Tibial artery (tissue), 4 donors: ENCODE data around the gene RAB7B.

ENCODE experiments used
- DNase-seq, 2 donors: peaks; one replicate each; pipeline ENCODE4 v3.0.0-alpha.2; 2019
- H3K27ac ChIP-seq, 2 donors: fragments of 200-600 bp; sonication (generic) in 1 of 2; 1 replicate in 1 of 2; 2 replicates in 1 of 2; pipeline ENCODE4 v1.5.1; 2018 to 2019; ENCODE audit warnings: mild to moderate bottlenecking in 1 of 2
- H3K27me3 ChIP-seq, 2 donors: fragments of 200-600 bp; sonication (generic) in 1 of 2; one replicate each; pipeline versions ENCODE4 v1.5.1 to v1.6.0; 2016 to 2019
- H3K36me3 ChIP-seq, 3 donors: fragments of 200-600 bp; sonication (generic) in 2 of 3; one replicate each; pipeline ENCODE4 v1.5.1; 2016 to 2019; ENCODE audit warnings: mild to moderate bottlenecking in 2 of 3
- H3K4me1 ChIP-seq, 4 donors: fragments of 200-600 bp; sonication (generic) in 2 of 4; 1 replicate in 3 of 4; 2 replicates in 1 of 4; pipeline ENCODE4 v1.5.1; 2016 to 2019
- H3K4me3 ChIP-seq, 2 donors: fragments of 200-600 bp; sonication (generic) in 1 of 2; 1 replicate in 1 of 2; 2 replicates in 1 of 2; pipeline ENCODE4 v1.5.1; 2018 to 2019; ENCODE audit warnings: mild to moderate bottlenecking in 2 of 2
- H3K9me3 ChIP-seq, 3 donors: fragments of 200-600 bp; sonication (generic) in 1 of 3; one replicate each; pipeline ENCODE4 v1.5.1; 2016 to 2019
- CTCF ChIP-seq, 2 experiments: fragments of 200-600 bp in 1 of 2; fragments of 450-650 bp in 1 of 2; IDR thresholded peaks; one replicate each; pipeline ENCODE4 v1.5.1; 2017 to 2019; ENCODE audit warnings: antibody characterized with exemption in 2 of 2, mild to moderate bottlenecking in 1 of 2, moderate library complexity in 1 of 2
- intact Hi-C: fragments of 100-400 bp; cut with DNase I; formaldehyde crosslinking; loops from one replicate; pipeline ENCODE4 v1.15.0; 2023; ENCODE audit warnings: low total_unique reads

The RAB7B gene

GRCh38 chr1:205965036-205965884 lies 37.9 kb downstream of the RAB7B start:
- DNase-seq: no peak
- intact Hi-C loops: no loop called here
- Histone ChIP-seq H3K27me3 (peaks cover 0 to 3% of the 10 kb centered on the region in 2 donors), H3K36me3 (no peaks in the 10 kb centered on the region), H3K4me3 (no peak overlapping the region), H3K27ac (no peak overlapping the region), H3K4me1 (peaks cover 0 to 19% (median 10%) of the 10 kb centered on the region in 4 donors), H3K9me3 (no peaks in the 10 kb centered on the region)
- TF ChIP-seq CTCF (IDR thresholded peaks at IDR 0.05): no peak

GRCh38 chr1:205963352-205964155 lies 39.6 kb downstream of the RAB7B start:
- H3K27ac ChIP-seq: no peak overlapping the region
- H3K9me3 ChIP-seq: no peaks in the 10 kb centered on the region
- peaks cover 0 to 3% of the 10 kb centered on the region in 2 donors for H3K27me3 ChIP-seq
- H3K4me1 ChIP-seq: peaks cover 0 to 19% (median 10%) of the 10 kb centered on the region in 4 donors
- no peak for DNase-seq
- no peaks in the 10 kb centered on the region for H3K36me3 ChIP-seq
- intact Hi-C loops: no loop called here
- H3K4me3 ChIP-seq: no peak overlapping the region
- TF ChIP-seq CTCF (IDR thresholded peaks at IDR 0.05): no peak

GRCh38 chr1:205962821-205963221 lies 40.4 kb downstream of the RAB7B start:
- TF ChIP-seq CTCF (IDR thresholded peaks at IDR 0.05): no peak
- intact Hi-C loops: no loop called here
- no peaks in the 10 kb centered on the region for H3K36me3 ChIP-seq
- no peaks in the 10 kb centered on the region for H3K9me3 ChIP-seq
- no peak overlapping the region for H3K27ac ChIP-seq
- H3K27me3 ChIP-seq: peaks cover 0 to 3% of the 10 kb centered on the region in 2 donors
- DNase-seq: no peak
- no peak overlapping the region for H3K4me3 ChIP-seq
- H3K4me1 ChIP-seq: peaks cover 0 to 19% (median 10%) of the 10 kb centered on the region in 4 donors

- H3K27me3 ChIP-seq: peaks cover 0 to 3% of the 10 kb centered on the region in 2 donors
- intact Hi-C loops: no loop called here
- no peak for TF ChIP-seq CTCF (IDR thresholded peaks at IDR 0.05)
- H3K36me3 ChIP-seq: no peaks in the 10 kb centered on the region
- no peak overlapping the region for H3K4me3 ChIP-seq
- H3K4me1 ChIP-seq: peaks cover 0 to 19% (median 10%) of the 10 kb centered on the region in 4 donors
- no peak for DNase-seq
- H3K27ac ChIP-seq: no peak overlapping the region
- no peaks in the 10 kb centered on the region for H3K9me3 ChIP-seq
These were observed 41.0 kb downstream of the RAB7B start for GRCh38 chr1:205961991-205962820.

- DNase-seq: no peak
- Histone ChIP-seq H3K27ac (no peak overlapping the region), H3K36me3 (no peaks in the 10 kb centered on the region), H3K4me3 (no peak overlapping the region), H3K9me3 (no peaks in the 10 kb centered on the region), H3K27me3 (peaks cover 0 to 3% of the 10 kb centered on the region in 2 donors), H3K4me1 (peaks cover 0 to 19% (median 10%) of the 10 kb centered on the region in 4 donors)
- intact Hi-C loops: no loop called here
- no peak for TF ChIP-seq CTCF (IDR thresholded peaks at IDR 0.05)
These were observed 41.8 kb downstream of the RAB7B start for GRCh38 chr1:205961405-205961804.
